A673 (cell line): ENCODE measurements around the gene C2. TPM values are rescaled to one million over a fixed set of nuclear protein-coding genes. Genes with fewer than 3 reads are reported as not detected.

Experiments used
- BruUV-seq: library from RNA; stranded (reverse); fragments of 400-500 nt; replicated peaks from 2 replicates; lab custom pipeline; 2021; lab: Mats Ljungman, UMichigan
- CTCF ChIA-PET: fragments of 300-600 bp; sonication (Branson Sonifier 250); formaldehyde crosslinking; loops from one replicate; lab custom pipeline; 2022; ENCODE audit warnings: antibody characterized with exemption; lab: Charles Lee
- POLR2A ChIA-PET: fragments of 300-600 bp; sonication (Branson Sonifier 250); formaldehyde crosslinking; loops from one replicate; lab custom pipeline; 2022; ENCODE audit warnings: antibody characterized with exemption; ENCODE audit not compliant: low non-redundant PET; lab: Charles Lee
- DNase-seq: peaks from one replicate; pipeline ENCODE4 v3.0.0-alpha.2; 2015; ENCODE audit warnings: low spot score
- H3K27ac ChIP-seq: fragments of 200-600 bp; sonication (generic); 2 replicates; pipeline ENCODE4 v1.5.1; 2016; ENCODE audit warnings: mixed run types, low read depth, mild to moderate bottlenecking, mixed read lengths, antibody characterized with exemption, low read length; ENCODE audit not compliant: poor library complexity, severe bottlenecking
- H3K27me3 ChIP-seq: fragments of 200-600 bp; sonication (generic); replicated peaks from 2 replicates; pipeline ENCODE4 v1.6.1; 2017; ENCODE audit warnings: mixed run types, low read depth, mild to moderate bottlenecking, mixed read lengths, antibody characterized with exemption, low read length; ENCODE audit not compliant: insufficient read depth, poor library complexity
- H3K36me3 ChIP-seq: fragments of 200-600 bp; sonication (generic); 2 replicates; pipeline ENCODE4 v1.6.1; 2016; ENCODE audit warnings: mixed run types, mild to moderate bottlenecking, mixed read lengths, antibody characterized with exemption, low read length; ENCODE audit not compliant: insufficient read depth, poor library complexity, severe bottlenecking
- H3K4me1 ChIP-seq: fragments of 200-600 bp; sonication (generic); 2 replicates; pipeline ENCODE4 v1.6.1; 2017; ENCODE audit warnings: mixed run types, mild to moderate bottlenecking, mixed read lengths, antibody characterized with exemption, low read length; ENCODE audit not compliant: insufficient read depth, poor library complexity, severe bottlenecking
- H3K4me3 ChIP-seq: fragments of 200-600 bp; sonication (generic); 2 replicates; pipeline ENCODE4 v1.5.1; 2016; ENCODE audit warnings: low read depth, mixed run types, mild to moderate bottlenecking, mixed read lengths, low read length; ENCODE audit not compliant: poor library complexity, severe bottlenecking
- H3K9me3 ChIP-seq: fragments of 200-600 bp; sonication (generic); 2 replicates; pipeline ENCODE4 v1.6.1; 2016; ENCODE audit warnings: mixed run types, low read depth, mild to moderate bottlenecking, mixed read lengths, antibody characterized with exemption, low read length; ENCODE audit not compliant: poor library complexity, severe bottlenecking
- EZH2 ChIP-seq: fragments of 200-600 bp; sonication (generic); IDR thresholded peaks from 2 replicates; pipeline ENCODE4 v1.6.1; 2017; ENCODE audit warnings: borderline replicate concordance, low read depth, mild to moderate bottlenecking, mixed read lengths, antibody characterized with exemption, low read length; ENCODE audit not compliant: poor library complexity, severe bottlenecking
- intact Hi-C: fragments of 100-400 bp; cut with micrococcal nuclease; formaldehyde crosslinking; loops from one replicate; pipeline ENCODE4 v1.10.0; 2022; ENCODE audit not compliant: unreplicated experiment
- total RNA-seq: library from RNA; stranded (reverse); gene quantifications from 2 replicates; pipeline ENCODE4 v1.2.3, GENCODE V29; 2021
- TF ChIP-seq, protein P1 (sequence below): fragments of 300-800, 200-600 bp; sonication (generic); conservative IDR thresholded peaks from 2 replicates; pipeline ENCODE4 v1.5.1; 2017; ENCODE audit warnings: low read depth, mild to moderate bottlenecking, antibody characterized with exemption, low read length, moderate library complexity, mixed read lengths

C2 gene
- total RNA-seq, 1 experiment from 2014 or later: 0.56 TPM

DNA sequence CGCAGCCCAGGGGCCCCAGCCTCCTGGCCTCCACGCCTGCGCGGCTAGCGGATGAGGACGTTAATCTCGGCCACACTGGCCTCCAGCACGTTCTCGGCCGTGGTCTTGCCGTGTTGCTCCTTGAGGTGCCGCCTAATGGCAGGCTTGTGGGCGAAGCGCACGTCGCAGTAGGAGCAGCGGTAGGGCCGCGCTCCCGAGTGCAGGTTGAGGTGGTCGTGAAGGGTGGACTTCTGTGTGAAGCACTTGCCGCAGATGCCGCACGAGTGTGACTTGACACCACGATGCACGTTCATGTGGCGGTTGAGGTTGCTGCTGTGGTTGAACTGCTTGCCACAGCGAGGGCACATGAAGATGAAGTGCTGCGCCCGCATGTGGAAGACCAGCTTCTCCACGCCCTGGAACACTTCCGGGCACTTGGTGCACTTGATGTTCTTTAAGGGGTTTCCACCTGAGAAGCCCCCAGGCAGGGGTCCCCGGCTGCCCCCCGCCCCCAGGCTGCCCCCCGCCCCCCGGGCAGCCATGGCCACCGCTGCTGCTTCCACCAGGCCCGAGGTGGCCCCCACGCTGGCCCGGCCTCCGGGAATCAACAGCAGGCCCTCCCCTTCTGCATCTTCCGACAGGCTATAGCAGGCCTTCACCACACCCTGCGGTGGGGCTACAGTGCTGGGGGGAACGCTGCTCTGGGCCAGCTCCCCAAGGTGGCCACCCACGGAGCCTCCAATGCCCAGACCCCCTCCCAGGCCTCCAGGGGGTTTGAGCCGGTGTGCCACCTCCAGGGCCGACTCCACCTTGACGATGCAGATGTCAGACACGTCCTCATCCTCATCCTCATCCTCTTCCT, 27.4 kb upstream of the C2 start:
- H3K4me3 ChIP-seq: no peak overlapping the region
- no peaks in the 10 kb centered on the region for H3K27me3 ChIP-seq
- BruUV-seq: no TSS peak
- TF ChIP-seq, protein P1, sequence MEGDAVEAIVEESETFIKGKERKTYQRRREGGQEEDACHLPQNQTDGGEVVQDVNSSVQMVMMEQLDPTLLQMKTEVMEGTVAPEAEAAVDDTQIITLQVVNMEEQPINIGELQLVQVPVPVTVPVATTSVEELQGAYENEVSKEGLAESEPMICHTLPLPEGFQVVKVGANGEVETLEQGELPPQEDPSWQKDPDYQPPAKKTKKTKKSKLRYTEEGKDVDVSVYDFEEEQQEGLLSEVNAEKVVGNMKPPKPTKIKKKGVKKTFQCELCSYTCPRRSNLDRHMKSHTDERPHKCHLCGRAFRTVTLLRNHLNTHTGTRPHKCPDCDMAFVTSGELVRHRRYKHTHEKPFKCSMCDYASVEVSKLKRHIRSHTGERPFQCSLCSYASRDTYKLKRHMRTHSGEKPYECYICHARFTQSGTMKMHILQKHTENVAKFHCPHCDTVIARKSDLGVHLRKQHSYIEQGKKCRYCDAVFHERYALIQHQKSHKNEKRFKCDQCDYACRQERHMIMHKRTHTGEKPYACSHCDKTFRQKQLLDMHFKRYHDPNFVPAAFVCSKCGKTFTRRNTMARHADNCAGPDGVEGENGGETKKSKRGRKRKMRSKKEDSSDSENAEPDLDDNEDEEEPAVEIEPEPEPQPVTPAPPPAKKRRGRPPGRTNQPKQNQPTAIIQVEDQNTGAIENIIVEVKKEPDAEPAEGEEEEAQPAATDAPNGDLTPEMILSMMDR: no peak
- no peak for TF ChIP-seq EZH2
- peaks cover 28% of the 10 kb centered on the region for H3K4me1 ChIP-seq
- DNase-seq: no peak
- peak overlapping the region; percentile 67 for H3K27ac ChIP-seq
- peaks cover 12% of the 10 kb centered on the region for H3K36me3 ChIP-seq
- ChIA-PET POLR2A (no interaction called here), CTCF (no interaction called here)
- intact Hi-C loops: loop anchor here (2.0 to 10.0 kb wide), 2 partner anchors 37 to 355 kb away; partner anchors contain the start of genes ATP6V1G2, DDX39B, NEU1 and NFKBIL1
- no peaks in the 10 kb centered on the region for H3K9me3 ChIP-seq

DNA sequence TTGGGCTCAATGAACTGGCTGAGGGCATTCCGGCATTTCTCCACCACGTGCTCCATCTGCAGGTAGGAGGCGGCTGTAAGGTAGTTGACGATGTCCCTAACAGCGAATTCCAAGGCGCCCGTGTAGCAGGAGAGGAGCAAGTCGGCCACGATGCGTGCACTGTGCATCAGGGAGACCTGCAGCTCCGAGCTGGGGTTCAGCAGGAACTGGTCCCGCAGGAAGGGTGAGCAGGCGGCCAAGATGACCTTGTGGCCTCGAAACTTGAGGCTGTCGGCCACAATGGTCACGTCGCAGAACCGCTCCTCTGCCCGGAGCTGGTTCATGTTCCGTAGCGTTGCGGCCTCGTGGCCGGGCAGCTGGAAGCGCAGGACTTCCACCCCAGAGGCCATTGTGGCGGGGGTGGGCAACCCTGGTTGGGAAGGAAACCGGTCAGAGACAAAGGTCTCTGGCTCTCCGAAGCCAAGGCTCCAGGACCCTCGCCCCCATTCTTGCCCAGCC, 26.6 kb upstream of the C2 start:
- CTCF ChIA-PET: no interaction called here
- H3K36me3 ChIP-seq: peaks cover 3% of the 10 kb centered on the region
- no peaks in the 10 kb centered on the region for H3K27me3 ChIP-seq
- H3K4me1 ChIP-seq: peaks cover 27% of the 10 kb centered on the region
- DNase-seq: no peak
- H3K9me3 ChIP-seq: no peaks in the 10 kb centered on the region
- H3K4me3 ChIP-seq: peak overlapping the region; percentile 66
- H3K27ac ChIP-seq: peak overlapping the region; percentile 67
- intact Hi-C loops: no loop called here
- TF ChIP-seq, protein P1: no peak
- TF ChIP-seq EZH2: no peak
- TSS peak; percentile 59 for BruUV-seq
- POLR2A ChIA-PET: no interaction called here

DNA sequence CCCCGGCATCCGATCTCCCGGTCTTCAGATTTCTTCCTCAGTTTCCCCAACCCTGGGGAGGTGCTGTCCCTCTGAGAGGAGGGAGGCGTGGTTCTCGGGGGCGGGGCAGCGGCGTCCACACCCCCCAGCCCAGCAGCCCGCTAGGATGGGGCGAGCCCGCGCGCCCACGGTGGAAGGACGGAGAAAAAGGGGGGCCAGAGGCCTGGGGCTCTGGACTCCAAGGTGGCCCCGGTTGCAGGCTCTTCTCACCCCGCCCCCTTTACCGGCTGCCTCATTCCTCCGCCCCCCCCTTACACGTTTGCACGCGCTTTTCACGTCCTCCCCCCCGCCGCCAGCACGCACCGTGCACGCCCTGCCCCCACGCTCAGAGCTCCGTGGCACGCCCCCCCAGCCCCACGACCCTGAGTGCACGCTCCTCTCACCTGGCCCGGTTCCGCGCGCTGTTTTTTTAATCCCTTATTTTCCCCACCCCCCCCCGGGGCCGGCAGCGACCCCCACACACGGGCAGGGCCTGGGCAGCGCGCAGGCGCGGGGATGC, 26.0 kb upstream of the C2 start:
- Histone ChIP-seq H3K27ac (peak overlapping the region; percentile 67), H3K36me3 (no peaks in the 10 kb centered on the region), H3K27me3 (no peaks in the 10 kb centered on the region), H3K4me1 (peaks cover 22% of the 10 kb centered on the region), H3K9me3 (no peaks in the 10 kb centered on the region), H3K4me3 (peak overlapping the region; percentile 66)
- BruUV-seq: no TSS peak
- peak; percentile 67 for DNase-seq
- TF ChIP-seq, protein P1: no peak
- TF ChIP-seq EZH2: no peak
- POLR2A ChIA-PET: no interaction called here
- CTCF ChIA-PET: no interaction called here
- intact Hi-C loops: no loop called here
